ENCODE data around the gene TYW5.

- TF ChIP-seq POLR2AphosphoS5 (IDR thresholded peaks at IDR 0.05; ENCODE audit: low read depth, low read length) (no peak), POLR2A (IDR thresholded peaks at IDR 0.05; ENCODE audit: low read depth, low read length) (no peak), TAF1 (IDR thresholded peaks at IDR 0.05; ENCODE audit: low read depth, low read length) (no peak), POU2F2 (IDR thresholded peaks at IDR 0.05; ENCODE audit: low read depth, low read length) (no peak), SPI1 (IDR thresholded peaks at IDR 0.05; ENCODE audit: low read depth, low read length) (no peak)
Observed at GRCh38 chr2:199902486-199903110, 52.7 kb downstream of the TYW5 start.
